Measurements from ENCODE around the gene MS4A5. TPM values are rescaled to one million over a fixed set of nuclear protein-coding genes. Genes with fewer than 3 reads are reported as not detected.

MS4A5 gene
- total and polyA plus RNA-seq, 8 donors, result not detected

GRCh38 chr11:60454212-60454611 is 24.8 kb downstream of the MS4A5 start:
- DNase-seq (no peak), FAIRE-seq (no peak), ATAC-seq (no peak)
- Histone ChIP-seq H3K36me3 (no peaks in the 10 kb centered on the region), H3K9me3 (no peaks in the 10 kb centered on the region), H3K27me3 (no peaks in the 10 kb centered on the region), H3K27ac (no peak overlapping the region), H3K4me1 (no peaks in the 10 kb centered on the region), H3K4me3 (no peak overlapping the region)
- TF ChIP-seq, protein P1, sequence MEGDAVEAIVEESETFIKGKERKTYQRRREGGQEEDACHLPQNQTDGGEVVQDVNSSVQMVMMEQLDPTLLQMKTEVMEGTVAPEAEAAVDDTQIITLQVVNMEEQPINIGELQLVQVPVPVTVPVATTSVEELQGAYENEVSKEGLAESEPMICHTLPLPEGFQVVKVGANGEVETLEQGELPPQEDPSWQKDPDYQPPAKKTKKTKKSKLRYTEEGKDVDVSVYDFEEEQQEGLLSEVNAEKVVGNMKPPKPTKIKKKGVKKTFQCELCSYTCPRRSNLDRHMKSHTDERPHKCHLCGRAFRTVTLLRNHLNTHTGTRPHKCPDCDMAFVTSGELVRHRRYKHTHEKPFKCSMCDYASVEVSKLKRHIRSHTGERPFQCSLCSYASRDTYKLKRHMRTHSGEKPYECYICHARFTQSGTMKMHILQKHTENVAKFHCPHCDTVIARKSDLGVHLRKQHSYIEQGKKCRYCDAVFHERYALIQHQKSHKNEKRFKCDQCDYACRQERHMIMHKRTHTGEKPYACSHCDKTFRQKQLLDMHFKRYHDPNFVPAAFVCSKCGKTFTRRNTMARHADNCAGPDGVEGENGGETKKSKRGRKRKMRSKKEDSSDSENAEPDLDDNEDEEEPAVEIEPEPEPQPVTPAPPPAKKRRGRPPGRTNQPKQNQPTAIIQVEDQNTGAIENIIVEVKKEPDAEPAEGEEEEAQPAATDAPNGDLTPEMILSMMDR (IDR thresholded peaks at IDR 0.05), result no peak
- intact Hi-C loops (cut with DNase I), result no loop called here

DNA sequence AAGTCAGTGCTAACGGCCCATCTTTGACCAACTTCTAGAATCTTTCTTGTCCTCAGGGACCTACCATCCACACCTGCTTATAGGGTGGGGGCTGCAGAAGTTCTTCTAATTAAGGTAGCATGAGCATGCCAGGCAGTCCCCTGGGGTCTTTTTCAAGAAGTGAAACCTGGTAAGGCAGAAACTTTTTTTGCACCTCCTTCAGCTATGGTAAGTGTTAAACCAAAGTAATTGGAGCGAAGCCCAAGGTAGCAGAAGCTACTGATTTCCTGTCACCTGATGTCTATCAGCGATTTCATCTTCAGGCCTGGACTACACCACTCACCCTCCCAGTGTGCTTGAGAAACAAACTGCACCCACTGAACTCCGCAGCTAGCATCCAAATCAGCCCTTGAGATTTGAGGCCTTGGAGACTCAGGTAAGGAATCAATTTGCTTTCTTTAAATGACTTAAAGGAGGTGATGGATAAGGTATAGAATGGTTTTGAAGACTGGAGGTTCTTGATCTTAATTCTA is 26.2 kb downstream of the MS4A5 start, which contains the start of gene MS4A1:
MS4A1 (plus strand) TSS at position 317 of the 512 bp plus-strand sequence. CDS start 6,528 bp downstream, outside the sequence.
- no peaks in the 10 kb centered on the region for H3K9me3 ChIP-seq
- no peaks in the 10 kb centered on the region for H3K4me1 ChIP-seq
- H3K27ac ChIP-seq, result no peak within 1 kb of the TSS
- no peaks in the 10 kb centered on the region for H3K36me3 ChIP-seq
- FAIRE-seq, result no peak
- H3K27me3 ChIP-seq, result no peaks in the 10 kb centered on the region
- no peak for DNase-seq
- TF ChIP-seq, protein P1 (IDR thresholded peaks at IDR 0.05), result no peak
- WGBS, 2 donors, result 63 to 67% methylated on average over 4 of the region's 4 CpGs
- H3K4me3 ChIP-seq, result no peak within 1 kb of the TSS
- intact Hi-C loops (cut with DNase I), result no loop called here
- ATAC-seq, result no peak

DNA sequence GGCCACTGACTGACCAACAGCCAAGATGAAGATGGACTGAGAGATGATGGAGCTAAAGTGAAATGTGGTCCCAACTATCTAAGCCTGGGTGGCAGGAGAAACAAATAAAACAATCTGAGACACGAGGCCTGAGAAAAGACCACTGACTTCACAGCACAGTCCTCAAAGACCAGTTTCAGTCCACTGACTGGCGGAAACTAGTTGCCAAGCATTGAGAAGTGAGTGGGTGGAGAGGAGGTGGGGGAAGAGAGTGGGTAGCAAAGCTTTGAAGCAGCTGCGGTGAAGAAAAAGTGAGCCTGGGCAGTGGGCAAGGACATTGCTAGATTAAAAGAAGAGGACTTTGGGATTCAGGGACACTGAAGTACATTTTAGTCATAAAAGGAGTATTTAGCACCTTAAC is 28.2 kb downstream of the MS4A5 start:
- no peak overlapping the region for H3K27ac ChIP-seq
- ATAC-seq (no peak), DNase-seq (no peak), FAIRE-seq (no peak)
- 64 to 66% methylated on average over 3 of the region's 3 CpGs for WGBS, 2 donors
- TF ChIP-seq, protein P1 (IDR thresholded peaks at IDR 0.05), result no peak
- H3K4me3 ChIP-seq, result no peak overlapping the region
- no peaks in the 10 kb centered on the region for H3K36me3 ChIP-seq
- intact Hi-C loops (cut with DNase I), result no loop called here
- H3K9me3 ChIP-seq, result no peaks in the 10 kb centered on the region
- H3K4me1 ChIP-seq, result no peaks in the 10 kb centered on the region
- H3K27me3 ChIP-seq, result no peaks in the 10 kb centered on the region

- H3K27ac ChIP-seq, result no peak overlapping the region
- no peaks in the 10 kb centered on the region for H3K4me1 ChIP-seq
- H3K4me3 ChIP-seq, result no peak overlapping the region
- FAIRE-seq (no peak), DNase-seq (no peak), ATAC-seq (no peak)
- 91 to 95% methylated on average over 1 of the region's 1 CpG for WGBS, 2 donors
- H3K9me3 ChIP-seq, result no peaks in the 10 kb centered on the region
- intact Hi-C loops (cut with DNase I), result no loop called here
- TF ChIP-seq, protein P1 (IDR thresholded peaks at IDR 0.05), result no peak
- no peaks in the 10 kb centered on the region for H3K36me3 ChIP-seq
- H3K27me3 ChIP-seq, result no peaks in the 10 kb centered on the region
Measured at GRCh38 chr11:60459345-60459744, 30.0 kb downstream of the MS4A5 start.

DNA sequence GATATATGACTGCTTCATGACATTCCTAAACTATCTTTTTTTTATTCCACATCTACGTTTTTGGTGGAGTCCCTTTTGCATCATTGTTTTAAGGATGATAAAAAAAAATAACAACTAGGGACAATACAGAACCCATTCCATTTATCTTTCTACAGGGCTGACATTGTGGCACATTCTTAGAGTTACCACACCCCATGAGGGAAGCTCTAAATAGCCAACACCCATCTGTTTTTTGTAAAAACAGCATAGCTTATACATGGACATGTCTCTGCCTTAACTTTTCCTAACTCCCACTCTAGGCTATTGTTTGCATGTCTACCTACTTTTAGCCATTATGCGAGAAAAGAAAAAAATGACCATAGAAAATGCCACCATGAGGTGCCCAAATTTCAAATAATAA is 39.5 kb downstream of the MS4A5 start:
- ATAC-seq (no peak), DNase-seq (no peak), FAIRE-seq (no peak)
- WGBS, 2 donors, result 52 to 57% methylated on average over 2 of the region's 2 CpGs
- Histone ChIP-seq H3K4me1 (no peaks in the 10 kb centered on the region), H3K4me3 (no peak overlapping the region), H3K27me3 (no peaks in the 10 kb centered on the region), H3K9me3 (no peaks in the 10 kb centered on the region), H3K36me3 (no peaks in the 10 kb centered on the region), H3K27ac (no peak overlapping the region)
- TF ChIP-seq, protein P1 (IDR thresholded peaks at IDR 0.05), result no peak
- intact Hi-C loops (cut with DNase I), result no loop called here

Measured in pancreas (tissue), 10 donors.